ENCODE measurements around the gene WNT5B. TPM values are rescaled to one million over a fixed set of nuclear protein-coding genes. Genes with fewer than 3 reads are reported as not detected.
A peak's percentile ranks its signal among the peaks of the same experiment; 100 is the strongest.

The WNT5B gene
- total and polyA plus RNA-seq, 3 experiments from 2014 or later = not detected

GRCh38 chr12:1670358-1671268 lies 41.6 kb downstream of the WNT5B start:
- Histone ChIP-seq H3K4me1 (ENCODE audit: insufficient read depth, low read length) (peaks cover 27% of the 10 kb centered on the region), H3K36me3 (ENCODE audit: insufficient read depth, low read length) (no peaks in the 10 kb centered on the region), H3K27ac (ENCODE audit: low read depth, low read length) (no peak overlapping the region), H3K27me3 (ENCODE audit: insufficient read depth, low read length, poor library complexity, severe bottlenecking) (no peaks in the 10 kb centered on the region), H3K9me3 (ENCODE audit: low read length) (no peaks in the 10 kb centered on the region), H3K4me3 (ENCODE audit: low read length) (no peak overlapping the region)
- CTCF ChIA-PET = interaction anchor here (0.7 to 1.5 kb wide), 3 partner anchors 120 to 269 kb away, joined by 3 read pairs; no protein-coding TSS in a partner anchor
- H3K36me3 Mint-ChIP-seq = no peaks in the 10 kb centered on the region
- H3K4me3 Mint-ChIP-seq = peak overlapping the region in 1 of 7 donors; percentile 35
- no peaks in the 10 kb centered on the region for H3K9me3 Mint-ChIP-seq
- H3K27ac Mint-ChIP-seq = peak overlapping the region in 5 of 8 donors; percentile 9 to 77 (median 49)
- H3K27me3 Mint-ChIP-seq = no peaks in the 10 kb centered on the region
- DNase-seq = no peak
- POLR2A ChIA-PET = interaction anchor here (0.9 kb wide), 1 partner anchor 20 kb away, joined by 3 read pairs; the partner anchor contains the start of gene ADIPOR2
- H3K4me1 Mint-ChIP-seq = peaks cover 34 to 55% (median 41%) of the 10 kb centered on the region in 3 donors

- H3K36me3 Mint-ChIP-seq = no peaks in the 10 kb centered on the region
- no peak overlapping the region for H3K4me3 Mint-ChIP-seq
- no peaks in the 10 kb centered on the region for H3K4me1 ChIP-seq (ENCODE audit: insufficient read depth, low read length)
- H3K27me3 ChIP-seq (ENCODE audit: insufficient read depth, low read length, poor library complexity, severe bottlenecking) = no peaks in the 10 kb centered on the region
- ChIA-PET CTCF (no interaction called here), POLR2A (interaction anchor here (0.7 kb wide), 1 partner anchor 259 kb away, joined by 3 read pairs; no protein-coding TSS in a partner anchor)
- H3K36me3 ChIP-seq (ENCODE audit: insufficient read depth, low read length) = no peaks in the 10 kb centered on the region
- H3K9me3 Mint-ChIP-seq = no peaks in the 10 kb centered on the region
- peaks cover 0 to 5% (median 3%) of the 10 kb centered on the region in 3 donors for H3K4me1 Mint-ChIP-seq
- no peak overlapping the region for H3K27ac ChIP-seq (ENCODE audit: low read depth, low read length)
- H3K4me3 ChIP-seq (ENCODE audit: low read length) = no peak overlapping the region
- H3K27ac Mint-ChIP-seq = peak overlapping the region in 1 of 8 donors; percentile 4
- no peak for DNase-seq
- H3K9me3 ChIP-seq (ENCODE audit: low read length) = no peaks in the 10 kb centered on the region
- no peaks in the 10 kb centered on the region for H3K27me3 Mint-ChIP-seq
These were observed 47.0 kb downstream of the WNT5B start for GRCh38 chr12:1676043-1676442.

- CTCF ChIA-PET = interaction anchor here (1.3 to 2.0 kb wide), 3 partner anchors 10 to 28 kb away, joined by 3 to 6 read pairs (median 4); partner anchors contain the start of gene ADIPOR2
- DNase-seq = no peak
- H3K4me3 Mint-ChIP-seq = no peak overlapping the region
These were observed 51.9 kb downstream of the WNT5B start for GRCh38 chr12:1680804-1681492.

GRCh38 chr12:1681493-1681807 lies 52.4 kb downstream of the WNT5B start:
- H3K4me1 Mint-ChIP-seq = no peaks in the 10 kb centered on the region
- POLR2A ChIA-PET = interaction anchor here (1.0 kb wide), 1 partner anchor 10 kb away, joined by 4 read pairs; no protein-coding TSS in a partner anchor
- no peaks in the 10 kb centered on the region for H3K4me1 ChIP-seq (ENCODE audit: insufficient read depth, low read length)
- peaks cover 6 to 8% of the 10 kb centered on the region in 2 donors for H3K27me3 Mint-ChIP-seq
- no peak overlapping the region for H3K4me3 Mint-ChIP-seq
- CTCF ChIA-PET = interaction anchor here (1.3 to 2.0 kb wide), 3 partner anchors 10 to 28 kb away, joined by 3 to 6 read pairs (median 4); partner anchors contain the start of gene ADIPOR2
- no peaks in the 10 kb centered on the region for H3K36me3 Mint-ChIP-seq
- no peak overlapping the region for H3K27ac ChIP-seq (ENCODE audit: low read depth, low read length)
- no peaks in the 10 kb centered on the region for H3K36me3 ChIP-seq (ENCODE audit: insufficient read depth, low read length)
- H3K9me3 Mint-ChIP-seq = no peaks in the 10 kb centered on the region
- DNase-seq = no peak
- no peaks in the 10 kb centered on the region for H3K9me3 ChIP-seq (ENCODE audit: low read length)
- no peak overlapping the region for H3K4me3 ChIP-seq (ENCODE audit: low read length)
- H3K27ac Mint-ChIP-seq = no peak overlapping the region
- no peaks in the 10 kb centered on the region for H3K27me3 ChIP-seq (ENCODE audit: insufficient read depth, low read length, poor library complexity, severe bottlenecking)

More at GRCh38 chr12:1680804-1681492, 51.9 kb downstream of the WNT5B start:
- H3K27me3 ChIP-seq (ENCODE audit: insufficient read depth, low read length, poor library complexity, severe bottlenecking) = no peaks in the 10 kb centered on the region
- no peaks in the 10 kb centered on the region for H3K4me1 Mint-ChIP-seq
- no peaks in the 10 kb centered on the region for H3K9me3 ChIP-seq (ENCODE audit: low read length)
- H3K27ac Mint-ChIP-seq = peak overlapping the region in 1 of 8 donors; percentile 17
- H3K9me3 Mint-ChIP-seq = no peaks in the 10 kb centered on the region
- H3K4me3 ChIP-seq (ENCODE audit: low read length) = no peak overlapping the region
- H3K36me3 ChIP-seq (ENCODE audit: insufficient read depth, low read length) = no peaks in the 10 kb centered on the region
- H3K27me3 Mint-ChIP-seq = peaks cover 5 to 6% of the 10 kb centered on the region in 2 donors
- no peaks in the 10 kb centered on the region for H3K4me1 ChIP-seq (ENCODE audit: insufficient read depth, low read length)
- POLR2A ChIA-PET = interaction anchor here (1.0 kb wide), 1 partner anchor 11 kb away, joined by 4 read pairs; no protein-coding TSS in a partner anchor
- H3K27ac ChIP-seq (ENCODE audit: low read depth, low read length) = no peak overlapping the region
- no peaks in the 10 kb centered on the region for H3K36me3 Mint-ChIP-seq

- Histone ChIP-seq H3K4me1 (ENCODE audit: insufficient read depth, low read length) (peaks cover 20% of the 10 kb centered on the region), H3K4me3 (ENCODE audit: low read length) (no peak overlapping the region), H3K9me3 (ENCODE audit: low read length) (no peaks in the 10 kb centered on the region), H3K27me3 (ENCODE audit: insufficient read depth, low read length, poor library complexity, severe bottlenecking) (no peaks in the 10 kb centered on the region), H3K36me3 (ENCODE audit: insufficient read depth, low read length) (no peaks in the 10 kb centered on the region), H3K27ac (ENCODE audit: low read depth, low read length) (no peak overlapping the region)
- peak overlapping the region in 3 of 7 donors; percentile 22 to 82 (median 33) for H3K4me3 Mint-ChIP-seq
- ChIA-PET POLR2A (no interaction called here), CTCF (interaction anchor here (1.0 to 1.5 kb wide), 3 partner anchors 35 to 103 kb away, joined by 3 to 4 read pairs (median 4); no protein-coding TSS in a partner anchor)
- no peak for DNase-seq
- peaks cover 9 to 12% of the 10 kb centered on the region in 2 donors for H3K27me3 Mint-ChIP-seq
- no peaks in the 10 kb centered on the region for H3K9me3 Mint-ChIP-seq
- peaks cover 0 to 15% (median 0%) of the 10 kb centered on the region in 3 donors for H3K36me3 Mint-ChIP-seq
- peak overlapping the region in 3 of 8 donors; percentile 63 to 77 (median 73) for H3K27ac Mint-ChIP-seq
- peaks cover 30 to 31% (median 30%) of the 10 kb centered on the region in 3 donors for H3K4me1 Mint-ChIP-seq
These were observed 59.2 kb downstream of the WNT5B start for GRCh38 chr12:1688086-1688710.

- H3K9me3 Mint-ChIP-seq = no peaks in the 10 kb centered on the region
- H3K4me3 Mint-ChIP-seq = peak within 1 kb of the TSS; percentile 87 to 98 (median 90)
- Histone ChIP-seq H3K4me1 (ENCODE audit: insufficient read depth, low read length) (peaks cover 20% of the 10 kb centered on the region), H3K36me3 (ENCODE audit: insufficient read depth, low read length) (no peaks in the 10 kb centered on the region), H3K27me3 (ENCODE audit: insufficient read depth, low read length, poor library complexity, severe bottlenecking) (no peaks in the 10 kb centered on the region), H3K4me3 (ENCODE audit: low read length) (peak within 1 kb of the TSS; percentile 77), H3K9me3 (ENCODE audit: low read length) (no peaks in the 10 kb centered on the region), H3K27ac (ENCODE audit: low read depth, low read length) (peak within 1 kb of the TSS; percentile 84)
- H3K4me1 Mint-ChIP-seq = peaks cover 40 to 48% (median 46%) of the 10 kb centered on the region in 3 donors
- ChIA-PET POLR2A (interaction anchor here (0.6 to 1.9 kb wide), 3 partner anchors 20 to 1183 kb away, joined by 3 to 8 read pairs (median 4); no protein-coding TSS in a partner anchor), CTCF (interaction anchor here (1.0 to 3.5 kb wide), 8 partner anchors 9 to 249 kb away, joined by 3 to 10 read pairs (median 4); no protein-coding TSS in a partner anchor)
- H3K27me3 Mint-ChIP-seq = peaks cover 7 to 8% of the 10 kb centered on the region in 2 donors
- peaks cover 0 to 18% (median 0%) of the 10 kb centered on the region in 3 donors for H3K36me3 Mint-ChIP-seq
- peak; percentile 87 to 95 (median 94) for DNase-seq
- H3K27ac Mint-ChIP-seq = peak within 1 kb of the TSS; percentile 93 to 100 (median 99)
These were observed 61.6 kb downstream of the WNT5B start, which contains the start of gene ADIPOR2 for GRCh38 chr12:1690578-1691122. Gene ADIPOR2 (plus strand): TSS chr12:1691070. CDS start chr12:1754344, 63,274 bp downstream.

Measured in CD8-positive, alpha-beta memory T cell (primary cell).